A673 (cell line): Measurements from ENCODE around the gene TLE6. TPM values are rescaled to one million over a fixed set of nuclear protein-coding genes. Genes with fewer than 3 reads are reported as not detected.

ENCODE experiments used
- BruUV-seq: library from RNA; stranded (reverse); fragments of 400-500 nt; replicated peaks from 2 replicates; lab custom pipeline; 2021; lab: Mats Ljungman, UMichigan
- CTCF ChIA-PET: fragments of 300-600 bp; sonication (Branson Sonifier 250); formaldehyde crosslinking; loops from one replicate; lab custom pipeline; 2022; ENCODE audit warnings: antibody characterized with exemption; lab: Charles Lee
- POLR2A ChIA-PET: fragments of 300-600 bp; sonication (Branson Sonifier 250); formaldehyde crosslinking; loops from one replicate; lab custom pipeline; 2022; ENCODE audit warnings: antibody characterized with exemption; ENCODE audit not compliant: low non-redundant PET; lab: Charles Lee
- DNase-seq: peaks from one replicate; pipeline ENCODE4 v3.0.0-alpha.2; 2015; ENCODE audit warnings: low spot score
- H3K27ac ChIP-seq: fragments of 200-600 bp; sonication (generic); 2 replicates; pipeline ENCODE4 v1.5.1; 2016; ENCODE audit warnings: mixed run types, low read depth, mild to moderate bottlenecking, mixed read lengths, antibody characterized with exemption, low read length; ENCODE audit not compliant: poor library complexity, severe bottlenecking
- H3K27me3 ChIP-seq: fragments of 200-600 bp; sonication (generic); replicated peaks from 2 replicates; pipeline ENCODE4 v1.6.1; 2017; ENCODE audit warnings: mixed run types, low read depth, mild to moderate bottlenecking, mixed read lengths, antibody characterized with exemption, low read length; ENCODE audit not compliant: insufficient read depth, poor library complexity
- H3K36me3 ChIP-seq: fragments of 200-600 bp; sonication (generic); 2 replicates; pipeline ENCODE4 v1.6.1; 2016; ENCODE audit warnings: mixed run types, mild to moderate bottlenecking, mixed read lengths, antibody characterized with exemption, low read length; ENCODE audit not compliant: insufficient read depth, poor library complexity, severe bottlenecking
- H3K4me1 ChIP-seq: fragments of 200-600 bp; sonication (generic); 2 replicates; pipeline ENCODE4 v1.6.1; 2017; ENCODE audit warnings: mixed run types, mild to moderate bottlenecking, mixed read lengths, antibody characterized with exemption, low read length; ENCODE audit not compliant: insufficient read depth, poor library complexity, severe bottlenecking
- H3K4me3 ChIP-seq: fragments of 200-600 bp; sonication (generic); 2 replicates; pipeline ENCODE4 v1.5.1; 2016; ENCODE audit warnings: low read depth, mixed run types, mild to moderate bottlenecking, mixed read lengths, low read length; ENCODE audit not compliant: poor library complexity, severe bottlenecking
- H3K9me3 ChIP-seq: fragments of 200-600 bp; sonication (generic); 2 replicates; pipeline ENCODE4 v1.6.1; 2016; ENCODE audit warnings: mixed run types, low read depth, mild to moderate bottlenecking, mixed read lengths, antibody characterized with exemption, low read length; ENCODE audit not compliant: poor library complexity, severe bottlenecking
- CTCF ChIP-seq: fragments of 300-800, 200-600 bp; sonication (generic); conservative IDR thresholded peaks from 2 replicates; pipeline ENCODE4 v1.5.1; 2017; ENCODE audit warnings: low read depth, mild to moderate bottlenecking, antibody characterized with exemption, low read length, moderate library complexity, mixed read lengths
- EZH2 ChIP-seq: fragments of 200-600 bp; sonication (generic); IDR thresholded peaks from 2 replicates; pipeline ENCODE4 v1.6.1; 2017; ENCODE audit warnings: borderline replicate concordance, low read depth, mild to moderate bottlenecking, mixed read lengths, antibody characterized with exemption, low read length; ENCODE audit not compliant: poor library complexity, severe bottlenecking
- intact Hi-C: fragments of 100-400 bp; cut with micrococcal nuclease; formaldehyde crosslinking; loops from one replicate; pipeline ENCODE4 v1.10.0; 2022; ENCODE audit not compliant: unreplicated experiment
- total RNA-seq: library from RNA; stranded (reverse); gene quantifications from 2 replicates; pipeline ENCODE4 v1.2.3, GENCODE V29; 2021

The TLE6 gene
- total RNA-seq, 1 experiment from 2014 or later: not detected

- ChIA-PET POLR2A (no interaction called here), CTCF (no interaction called here)
- Histone ChIP-seq H3K9me3 (no peaks in the 10 kb centered on the region), H3K27ac (no peak overlapping the region), H3K4me3 (no peak overlapping the region), H3K27me3 (peaks cover 6% of the 10 kb centered on the region), H3K36me3 (no peaks in the 10 kb centered on the region), H3K4me1 (peaks cover 6% of the 10 kb centered on the region)
- BruUV-seq: no TSS peak
- TF ChIP-seq EZH2 (no peak), CTCF (no peak)
- no peak for DNase-seq
- intact Hi-C loops: no loop called here
Measured at GRCh38 chr19:3025549-3025886, 48.2 kb downstream of the TLE6 start.

- H3K9me3 ChIP-seq: no peaks in the 10 kb centered on the region
- ChIA-PET POLR2A (no interaction called here), CTCF (no interaction called here)
- peaks cover 6% of the 10 kb centered on the region for H3K27me3 ChIP-seq
- TF ChIP-seq CTCF (no peak), EZH2 (no peak)
- no TSS peak for BruUV-seq
- no peak overlapping the region for H3K27ac ChIP-seq
- intact Hi-C loops: no loop called here
- H3K4me3 ChIP-seq: no peak overlapping the region
- H3K4me1 ChIP-seq: peaks cover 6% of the 10 kb centered on the region
- no peak for DNase-seq
- H3K36me3 ChIP-seq: no peaks in the 10 kb centered on the region
Measured at GRCh38 chr19:3026768-3027167, 49.4 kb downstream of the TLE6 start.

GRCh38 chr19:3027292-3027691 lies 49.9 kb downstream of the TLE6 start:
- POLR2A ChIA-PET: no interaction called here

More at GRCh38 chr19:3027292-3027691, 49.9 kb downstream of the TLE6 start:
- DNase-seq: no peak
- no peak for TF ChIP-seq EZH2
- no peak for TF ChIP-seq CTCF
- no peaks in the 10 kb centered on the region for H3K9me3 ChIP-seq
- peaks cover 6% of the 10 kb centered on the region for H3K27me3 ChIP-seq
- no peak overlapping the region for H3K4me3 ChIP-seq
- no TSS peak for BruUV-seq
- H3K27ac ChIP-seq: no peak overlapping the region
- CTCF ChIA-PET: no interaction called here
- H3K36me3 ChIP-seq: no peaks in the 10 kb centered on the region
- intact Hi-C loops: no loop called here
- H3K4me1 ChIP-seq: peaks cover 6% of the 10 kb centered on the region
